Measurements from ENCODE around the gene SERGEF. TPM values are rescaled to one million over a fixed set of nuclear protein-coding genes. Genes with fewer than 3 reads are reported as not detected.

Gene SERGEF
- total and polyA plus RNA-seq, 8 donors = 16.2 to 26.1 (median 19.7) TPM

DNA sequence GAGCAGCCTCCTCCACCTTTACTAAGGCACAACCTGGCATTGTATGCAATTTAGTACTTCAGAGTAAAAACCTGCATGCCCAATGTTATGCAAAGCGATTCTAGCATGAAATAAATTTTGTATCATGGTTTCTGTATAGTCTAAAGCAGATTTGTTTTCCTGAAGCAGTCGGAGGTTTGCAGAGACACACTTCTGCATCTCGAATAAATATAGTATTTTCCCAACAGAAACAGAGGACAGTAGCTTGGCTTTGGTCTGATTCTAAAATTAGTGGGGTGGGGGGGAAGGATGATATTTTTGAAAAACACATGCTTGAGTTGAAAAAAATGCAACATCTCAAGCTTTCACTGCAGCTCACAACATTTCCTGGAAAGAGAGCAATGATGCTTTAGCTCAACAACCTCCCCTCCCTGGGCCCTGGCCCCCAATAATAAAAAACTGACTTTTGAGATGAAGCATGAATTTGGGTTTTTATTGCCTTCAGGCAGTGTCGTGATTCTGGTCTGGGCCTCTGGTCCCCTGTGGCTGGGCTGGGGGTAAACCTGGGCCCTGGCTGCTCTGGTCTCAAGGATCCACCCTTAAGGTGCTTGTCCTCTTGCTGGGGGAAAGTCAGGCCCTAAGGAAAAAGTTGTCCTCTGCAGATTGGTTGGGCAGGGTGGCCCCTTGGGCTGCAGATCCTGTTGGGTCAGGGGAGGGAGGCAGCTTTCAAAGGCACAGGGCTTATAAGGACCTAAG, 230.1 kb downstream of the SERGEF start:
- TF ChIP-seq, protein P1, sequence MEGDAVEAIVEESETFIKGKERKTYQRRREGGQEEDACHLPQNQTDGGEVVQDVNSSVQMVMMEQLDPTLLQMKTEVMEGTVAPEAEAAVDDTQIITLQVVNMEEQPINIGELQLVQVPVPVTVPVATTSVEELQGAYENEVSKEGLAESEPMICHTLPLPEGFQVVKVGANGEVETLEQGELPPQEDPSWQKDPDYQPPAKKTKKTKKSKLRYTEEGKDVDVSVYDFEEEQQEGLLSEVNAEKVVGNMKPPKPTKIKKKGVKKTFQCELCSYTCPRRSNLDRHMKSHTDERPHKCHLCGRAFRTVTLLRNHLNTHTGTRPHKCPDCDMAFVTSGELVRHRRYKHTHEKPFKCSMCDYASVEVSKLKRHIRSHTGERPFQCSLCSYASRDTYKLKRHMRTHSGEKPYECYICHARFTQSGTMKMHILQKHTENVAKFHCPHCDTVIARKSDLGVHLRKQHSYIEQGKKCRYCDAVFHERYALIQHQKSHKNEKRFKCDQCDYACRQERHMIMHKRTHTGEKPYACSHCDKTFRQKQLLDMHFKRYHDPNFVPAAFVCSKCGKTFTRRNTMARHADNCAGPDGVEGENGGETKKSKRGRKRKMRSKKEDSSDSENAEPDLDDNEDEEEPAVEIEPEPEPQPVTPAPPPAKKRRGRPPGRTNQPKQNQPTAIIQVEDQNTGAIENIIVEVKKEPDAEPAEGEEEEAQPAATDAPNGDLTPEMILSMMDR (IDR thresholded peaks at IDR 0.05) = no peak
- H3K9me3 ChIP-seq = no peaks in the 10 kb centered on the region
- peaks cover 0 to 2% of the 10 kb centered on the region in 2 donors for H3K36me3 ChIP-seq
- no peaks in the 10 kb centered on the region for H3K4me1 ChIP-seq
- ATAC-seq (no peak), DNase-seq (no peak)
- no peak overlapping the region for H3K4me3 ChIP-seq
- no peaks in the 10 kb centered on the region for H3K27me3 ChIP-seq
- intact Hi-C loops (cut with DNase I) = no loop called here
- H3K27ac ChIP-seq = no peak overlapping the region

DNA sequence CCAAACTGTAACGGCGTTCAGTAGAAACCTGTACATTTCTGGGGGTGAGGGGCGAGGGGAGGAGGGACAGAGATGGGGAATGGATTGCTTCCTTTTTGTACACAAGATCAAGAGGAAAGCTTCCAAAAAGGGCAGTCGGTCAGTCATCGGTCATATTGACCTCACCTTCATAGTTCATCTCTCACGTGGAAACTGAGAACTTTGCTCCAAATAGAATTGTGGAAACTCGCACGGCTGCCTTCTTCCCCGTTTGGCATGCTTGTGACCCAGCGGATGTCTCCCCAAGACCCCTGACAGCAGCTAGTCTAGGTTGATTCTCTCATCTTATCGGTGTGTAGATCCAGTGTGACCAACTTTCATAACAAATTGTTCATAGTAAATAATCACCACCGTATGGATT, 230.7 kb downstream of the SERGEF start:
- ATAC-seq = no peak
- H3K9me3 ChIP-seq = no peaks in the 10 kb centered on the region
- no peak for DNase-seq
- TF ChIP-seq, protein P1 (IDR thresholded peaks at IDR 0.05) = no peak
- no peak overlapping the region for H3K27ac ChIP-seq
- no peak overlapping the region for H3K4me3 ChIP-seq
- intact Hi-C loops (cut with DNase I) = no loop called here
- no peaks in the 10 kb centered on the region for H3K4me1 ChIP-seq
- H3K27me3 ChIP-seq = no peaks in the 10 kb centered on the region
- H3K36me3 ChIP-seq = no peaks in the 10 kb centered on the region

DNA sequence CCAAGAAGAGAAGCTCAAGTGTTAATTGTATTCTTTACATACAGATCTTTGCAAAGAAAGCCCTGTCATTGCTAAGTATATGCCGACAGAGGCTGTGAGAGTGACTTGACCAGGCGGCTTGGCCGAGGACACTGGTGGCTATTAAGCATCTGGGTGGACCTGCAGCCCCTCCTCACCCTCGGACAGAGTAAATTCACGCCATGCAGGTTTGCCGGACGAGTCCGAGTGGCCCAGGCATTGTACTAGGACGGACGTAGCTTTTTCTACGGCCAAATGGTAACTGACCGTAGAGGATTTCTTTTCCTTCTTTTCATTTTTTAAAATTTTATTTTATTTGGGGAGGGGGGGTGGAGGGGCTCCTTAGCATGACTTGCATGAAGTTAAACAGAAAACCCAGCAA, 231.2 kb downstream of the SERGEF start:
- no peak for DNase-seq
- H3K27ac ChIP-seq = no peak overlapping the region
- ATAC-seq = no peak
- no peaks in the 10 kb centered on the region for H3K9me3 ChIP-seq
- TF ChIP-seq, protein P1 (IDR thresholded peaks at IDR 0.05) = no peak
- H3K4me3 ChIP-seq = no peak overlapping the region
- H3K4me1 ChIP-seq = no peaks in the 10 kb centered on the region
- no peaks in the 10 kb centered on the region for H3K36me3 ChIP-seq
- no peaks in the 10 kb centered on the region for H3K27me3 ChIP-seq
- intact Hi-C loops (cut with DNase I) = no loop called here

DNA sequence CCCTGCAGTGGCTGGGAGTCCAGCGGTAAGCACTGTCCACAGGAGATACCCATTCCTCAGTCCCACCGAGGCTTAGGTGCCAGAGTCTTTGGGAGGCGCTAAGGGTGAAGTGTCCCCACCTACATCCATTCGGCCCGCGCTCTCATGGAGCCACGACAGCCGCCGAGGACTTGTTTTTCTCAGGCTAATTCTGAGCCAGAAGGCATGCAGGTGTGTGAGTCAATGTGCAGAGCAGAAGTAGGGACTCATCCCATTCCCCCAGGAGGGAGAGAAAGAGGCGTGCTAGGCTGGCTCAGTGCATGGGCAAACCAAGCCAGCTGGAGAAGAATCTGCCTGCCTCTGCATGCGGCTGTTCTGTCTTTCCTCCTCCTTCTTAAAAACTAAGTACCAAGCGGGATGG, 231.6 kb downstream of the SERGEF start:
- Histone ChIP-seq H3K27ac (no peak overlapping the region), H3K4me3 (no peak overlapping the region), H3K4me1 (no peaks in the 10 kb centered on the region), H3K9me3 (no peaks in the 10 kb centered on the region), H3K36me3 (no peaks in the 10 kb centered on the region), H3K27me3 (no peaks in the 10 kb centered on the region)
- DNase-seq (peak in 2 of 4 donors; percentile 2 to 59), ATAC-seq (no peak)
- TF ChIP-seq, protein P1 (IDR thresholded peaks at IDR 0.05) = no peak
- intact Hi-C loops (cut with DNase I) = no loop called here

DNA sequence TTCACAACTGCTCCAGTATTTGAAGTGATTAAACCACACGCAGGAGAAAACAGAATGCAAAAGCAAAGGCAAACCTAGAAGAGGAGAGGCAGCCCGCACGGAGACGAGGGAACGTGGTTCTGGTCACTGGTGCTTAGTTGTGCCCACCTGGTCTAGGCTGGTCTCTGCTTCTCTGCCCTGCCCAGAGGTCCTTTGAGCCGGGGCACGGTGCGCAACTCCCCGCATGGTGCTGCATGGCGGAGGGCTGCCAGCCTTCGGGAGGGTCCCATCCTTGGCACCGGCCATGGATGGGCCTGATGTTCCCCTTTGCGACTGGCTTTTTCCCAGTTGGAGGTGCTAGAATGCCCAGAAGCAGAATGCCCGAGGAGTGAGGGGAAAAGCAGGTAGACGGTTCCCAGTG, 232.2 kb downstream of the SERGEF start:
- intact Hi-C loops (cut with DNase I) = no loop called here
- Histone ChIP-seq H3K4me3 (no peak overlapping the region), H3K4me1 (no peaks in the 10 kb centered on the region), H3K27ac (no peak overlapping the region), H3K27me3 (no peaks in the 10 kb centered on the region), H3K9me3 (no peaks in the 10 kb centered on the region), H3K36me3 (no peaks in the 10 kb centered on the region)
- DNase-seq = peak in 2 of 4 donors; percentile 18 to 64
- TF ChIP-seq, protein P1 (IDR thresholded peaks at IDR 0.05) = no peak
- ATAC-seq = no peak

Measured in left lung (tissue), 10 donors.